ENCODE data around the gene F2RL2.

- TF ChIP-seq CTCF (IDR thresholded peaks at IDR 0.05 in 2 of 3, conservative IDR thresholded peaks at IDR 0.05 in 1 of 3; ENCODE audit: control insufficient read depth in 2 of 3, extremely low read depth in 1 of 3, insufficient read depth in 1 of 3, low read depth in 3 of 3, low read length in 3 of 3): no peak
- no peak for TF ChIP-seq NR2F1 (conservative IDR thresholded peaks at IDR 0.05)
Observed at GRCh38 chr5:76608833-76609232, 14.4 kb downstream of the F2RL2 start.
